ENCODE results near the gene STH. TPM values are rescaled to one million over a fixed set of nuclear protein-coding genes. Genes with fewer than 3 reads are reported as not detected.

The STH gene
- total and polyA plus RNA-seq, 2 experiments from 2014 or later = 0.55 TPM; not detected in 1

- Histone ChIP-seq H3K4me2 (no peak overlapping the region), H3K27ac (ENCODE audit: low read depth) (no peak overlapping the region), H4K20me1 (replicated peaks; ENCODE audit: insufficient read depth) (no peaks in the 10 kb centered on the region), H3K4me3 (no peak overlapping the region), H2AFZ (no peak overlapping the region), H3K4me1 (ENCODE audit: insufficient read depth) (no peaks in the 10 kb centered on the region), H3K36me3 (ENCODE audit: insufficient read depth) (no peaks in the 10 kb centered on the region), H3K9me2 (ENCODE audit: insufficient read depth) (0 out of 2 replicates have a peak, but pooled peaks cover 16% of the 10 kb centered on the region), H3K79me2 (replicated peaks; ENCODE audit: insufficient read depth) (no peaks in the 10 kb centered on the region), H3F3A (replicated peaks; ENCODE audit: low read depth) (no peaks in the 10 kb centered on the region), H3K27me3 (ENCODE audit: insufficient read depth) (0 out of 2 replicates have a peak, but pooled peaks cover 2% of the 10 kb centered on the region)
- ATAC-seq (no peak), DNase-seq (ENCODE audit: low spot score) (no peak)
- TF ChIP-seq NANOG (IDR thresholded peaks at IDR 0.05; ENCODE audit: borderline replicate concordance) (no peak), ZNF331 (CRISPR knock-in tag; IDR thresholded peaks at IDR 0.05; ENCODE audit: low read depth) (no peak), EZH2phosphoT487 (IDR thresholded peaks at IDR 0.05; ENCODE audit: unreplicated experiment) (no peak), JUNB (IDR thresholded peaks at IDR 0.05; ENCODE audit: unreplicated experiment) (no peak), EZH2 (IDR thresholded peaks at IDR 0.05; ENCODE audit: low read depth, unreplicated experiment) (no peak), ZNF114 (CRISPR knock-in tag; IDR thresholded peaks at IDR 0.05) (no peak), POLR2AphosphoS5 (IDR thresholded peaks at IDR 0.05; ENCODE audit: low read depth) (no peak), ETS1 (IDR thresholded peaks at IDR 0.05) (no peak), STAT1 (IDR thresholded peaks at IDR 0.05; ENCODE audit: unreplicated experiment) (no peak)
- TF ChIP-seq, protein P1, sequence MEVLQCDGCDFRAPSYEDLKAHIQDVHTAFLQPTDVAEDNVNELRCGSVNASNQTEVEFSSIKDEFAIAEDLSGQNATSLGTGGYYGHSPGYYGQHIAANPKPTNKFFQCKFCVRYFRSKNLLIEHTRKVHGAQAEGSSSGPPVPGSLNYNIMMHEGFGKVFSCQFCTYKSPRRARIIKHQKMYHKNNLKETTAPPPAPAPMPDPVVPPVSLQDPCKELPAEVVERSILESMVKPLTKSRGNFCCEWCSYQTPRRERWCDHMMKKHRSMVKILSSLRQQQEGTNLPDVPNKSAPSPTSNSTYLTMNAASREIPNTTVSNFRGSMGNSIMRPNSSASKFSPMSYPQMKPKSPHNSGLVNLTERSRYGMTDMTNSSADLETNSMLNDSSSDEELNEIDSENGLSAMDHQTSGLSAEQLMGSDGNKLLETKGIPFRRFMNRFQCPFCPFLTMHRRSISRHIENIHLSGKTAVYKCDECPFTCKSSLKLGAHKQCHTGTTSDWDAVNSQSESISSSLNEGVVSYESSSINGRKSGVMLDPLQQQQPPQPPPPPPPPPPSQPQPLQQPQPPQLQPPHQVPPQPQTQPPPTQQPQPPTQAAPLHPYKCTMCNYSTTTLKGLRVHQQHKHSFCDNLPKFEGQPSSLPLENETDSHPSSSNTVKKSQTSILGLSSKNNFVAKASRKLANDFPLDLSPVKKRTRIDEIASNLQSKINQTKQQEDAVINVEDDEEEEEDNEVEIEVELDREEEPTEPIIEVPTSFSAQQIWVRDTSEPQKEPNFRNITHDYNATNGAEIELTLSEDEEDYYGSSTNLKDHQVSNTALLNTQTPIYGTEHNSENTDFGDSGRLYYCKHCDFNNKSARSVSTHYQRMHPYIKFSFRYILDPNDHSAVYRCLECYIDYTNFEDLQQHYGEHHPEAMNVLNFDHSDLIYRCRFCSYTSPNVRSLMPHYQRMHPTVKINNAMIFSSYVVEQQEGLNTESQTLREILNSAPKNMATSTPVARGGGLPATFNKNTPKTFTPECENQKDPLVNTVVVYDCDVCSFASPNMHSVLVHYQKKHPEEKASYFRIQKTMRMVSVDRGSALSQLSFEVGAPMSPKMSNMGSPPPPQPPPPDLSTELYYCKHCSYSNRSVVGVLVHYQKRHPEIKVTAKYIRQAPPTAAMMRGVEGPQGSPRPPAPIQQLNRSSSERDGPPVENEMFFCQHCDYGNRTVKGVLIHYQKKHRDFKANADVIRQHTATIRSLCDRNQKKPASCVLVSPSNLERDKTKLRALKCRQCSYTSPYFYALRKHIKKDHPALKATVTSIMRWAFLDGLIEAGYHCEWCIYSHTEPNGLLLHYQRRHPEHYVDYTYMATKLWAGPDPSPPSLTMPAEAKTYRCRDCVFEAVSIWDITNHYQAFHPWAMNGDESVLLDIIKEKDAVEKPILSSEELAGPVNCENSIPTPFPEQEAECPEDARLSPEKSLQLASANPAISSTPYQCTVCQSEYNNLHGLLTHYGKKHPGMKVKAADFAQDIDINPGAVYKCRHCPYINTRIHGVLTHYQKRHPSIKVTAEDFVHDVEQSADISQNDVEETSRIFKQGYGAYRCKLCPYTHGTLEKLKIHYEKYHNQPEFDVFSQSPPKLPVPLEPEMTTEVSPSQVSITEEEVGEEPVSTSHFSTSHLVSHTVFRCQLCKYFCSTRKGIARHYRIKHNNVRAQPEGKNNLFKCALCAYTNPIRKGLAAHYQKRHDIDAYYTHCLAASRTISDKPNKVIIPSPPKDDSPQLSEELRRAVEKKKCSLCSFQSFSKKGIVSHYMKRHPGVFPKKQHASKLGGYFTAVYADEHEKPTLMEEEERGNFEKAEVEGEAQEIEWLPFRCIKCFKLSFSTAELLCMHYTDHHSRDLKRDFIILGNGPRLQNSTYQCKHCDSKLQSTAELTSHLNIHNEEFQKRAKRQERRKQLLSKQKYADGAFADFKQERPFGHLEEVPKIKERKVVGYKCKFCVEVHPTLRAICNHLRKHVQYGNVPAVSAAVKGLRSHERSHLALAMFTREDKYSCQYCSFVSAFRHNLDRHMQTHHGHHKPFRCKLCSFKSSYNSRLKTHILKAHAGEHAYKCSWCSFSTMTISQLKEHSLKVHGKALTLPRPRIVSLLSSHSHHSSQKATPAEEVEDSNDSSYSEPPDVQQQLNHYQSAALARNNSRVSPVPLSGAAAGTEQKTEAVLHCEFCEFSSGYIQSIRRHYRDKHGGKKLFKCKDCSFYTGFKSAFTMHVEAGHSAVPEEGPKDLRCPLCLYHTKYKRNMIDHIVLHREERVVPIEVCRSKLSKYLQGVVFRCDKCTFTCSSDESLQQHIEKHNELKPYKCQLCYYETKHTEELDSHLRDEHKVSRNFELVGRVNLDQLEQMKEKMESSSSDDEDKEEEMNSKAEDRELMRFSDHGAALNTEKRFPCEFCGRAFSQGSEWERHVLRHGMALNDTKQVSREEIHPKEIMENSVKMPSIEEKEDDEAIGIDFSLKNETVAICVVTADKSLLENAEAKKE (CRISPR knock-in tag; IDR thresholded peaks at IDR 0.05) = no peak
- TF ChIP-seq, protein P2, sequence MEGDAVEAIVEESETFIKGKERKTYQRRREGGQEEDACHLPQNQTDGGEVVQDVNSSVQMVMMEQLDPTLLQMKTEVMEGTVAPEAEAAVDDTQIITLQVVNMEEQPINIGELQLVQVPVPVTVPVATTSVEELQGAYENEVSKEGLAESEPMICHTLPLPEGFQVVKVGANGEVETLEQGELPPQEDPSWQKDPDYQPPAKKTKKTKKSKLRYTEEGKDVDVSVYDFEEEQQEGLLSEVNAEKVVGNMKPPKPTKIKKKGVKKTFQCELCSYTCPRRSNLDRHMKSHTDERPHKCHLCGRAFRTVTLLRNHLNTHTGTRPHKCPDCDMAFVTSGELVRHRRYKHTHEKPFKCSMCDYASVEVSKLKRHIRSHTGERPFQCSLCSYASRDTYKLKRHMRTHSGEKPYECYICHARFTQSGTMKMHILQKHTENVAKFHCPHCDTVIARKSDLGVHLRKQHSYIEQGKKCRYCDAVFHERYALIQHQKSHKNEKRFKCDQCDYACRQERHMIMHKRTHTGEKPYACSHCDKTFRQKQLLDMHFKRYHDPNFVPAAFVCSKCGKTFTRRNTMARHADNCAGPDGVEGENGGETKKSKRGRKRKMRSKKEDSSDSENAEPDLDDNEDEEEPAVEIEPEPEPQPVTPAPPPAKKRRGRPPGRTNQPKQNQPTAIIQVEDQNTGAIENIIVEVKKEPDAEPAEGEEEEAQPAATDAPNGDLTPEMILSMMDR (conservative IDR thresholded peaks at IDR 0.05; ENCODE audit: low read depth in 2 of 2) = no peak
- H3K36me3 Mint-ChIP-seq (ENCODE audit: low read depth) = no peaks in the 10 kb centered on the region
- H3K27me3 Mint-ChIP-seq (ENCODE audit: insufficient read depth, low read depth, poor library complexity) = peaks cover 2% of the 10 kb centered on the region
- no peaks in the 10 kb centered on the region for H3K4me1 Mint-ChIP-seq
- no peaks in the 10 kb centered on the region; the same call in 2 of the 3 replicates for H3K9me3 Mint-ChIP-seq
- H3K4me3 Mint-ChIP-seq = no peak overlapping the region
- H3K27ac Mint-ChIP-seq = no peak overlapping the region
Observed at GRCh38 chr17:45967378-45967777, 31.7 kb upstream of the STH start.

Measured in GM23338 (cell line).